ENCODE measurements around the gene TRAPPC2B. TPM values are rescaled to one million over a fixed set of nuclear protein-coding genes. Genes with fewer than 3 reads are reported as not detected.

The TRAPPC2B gene
- polyA plus RNA-seq (ENCODE audit: insufficient read length in 3 of 3): 10 to 100 TPM; 15.7 to 18.1 (median 17.8) TPM
- long read RNA-seq, donor 1, transcript TRAPPC2B-201 (2 exons, 732 nt): major isoform, 11 of 18 reads
- long read RNA-seq, donor 1, transcript TRAPPC2B-202 (1 exons, 1,743 nt): minor isoform, 7 of 18 reads
- long read RNA-seq, donor 1, partial matches to known transcripts: 0 of 18 reads
- long read RNA-seq, donor 1, other reads (novel, unspliced or antisense): 0 of 18 reads
- long read RNA-seq, donor 2, transcript TRAPPC2B-201 (2 exons, 732 nt): major isoform, 24 of 33 reads
- long read RNA-seq, donor 2, transcript TRAPPC2B-202 (1 exons, 1,743 nt): minor isoform, 9 of 33 reads
- long read RNA-seq, donor 2, partial matches to known transcripts: 0 of 33 reads
- long read RNA-seq, donor 2, other reads (novel, unspliced or antisense): 0 of 33 reads
- long read RNA-seq, donor 3, transcript TRAPPC2B-201 (2 exons, 732 nt): major isoform, 24 of 40 reads
- long read RNA-seq, donor 3, transcript TRAPPC2B-202 (1 exons, 1,743 nt): minor isoform, 16 of 40 reads
- long read RNA-seq, donor 3, partial matches to known transcripts: 0 of 40 reads
- long read RNA-seq, donor 3, other reads (novel, unspliced or antisense): 0 of 40 reads
- long read RNA-seq, donor 4, transcript TRAPPC2B-201 (2 exons, 732 nt): major isoform, 25 of 39 reads
- long read RNA-seq, donor 4, transcript TRAPPC2B-202 (1 exons, 1,743 nt): minor isoform, 14 of 39 reads
- long read RNA-seq, donor 4, partial matches to known transcripts: 0 of 39 reads
- long read RNA-seq, donor 4, other reads (novel, unspliced or antisense): 0 of 39 reads
- long read RNA-seq, donor 5, transcript TRAPPC2B-201 (2 exons, 732 nt): major isoform, 7 of 13 reads
- long read RNA-seq, donor 5, transcript TRAPPC2B-202 (1 exons, 1,743 nt): minor isoform, 6 of 13 reads
- long read RNA-seq, donor 5, partial matches to known transcripts: 0 of 13 reads
- long read RNA-seq, donor 5, other reads (novel, unspliced or antisense): 0 of 13 reads
- long read RNA-seq, donor 6, transcript TRAPPC2B-201 (2 exons, 732 nt): major isoform, 14 of 22 reads
- long read RNA-seq, donor 6, transcript TRAPPC2B-202 (1 exons, 1,743 nt): minor isoform, 8 of 22 reads
- long read RNA-seq, donor 6, partial matches to known transcripts: 0 of 22 reads
- long read RNA-seq, donor 6, other reads (novel, unspliced or antisense): 0 of 22 reads
- long read RNA-seq, donor 7, transcript TRAPPC2B-201 (2 exons, 732 nt): major isoform, 14 of 28 reads
- long read RNA-seq, donor 7, transcript TRAPPC2B-202 (1 exons, 1,743 nt): major isoform, 14 of 28 reads
- long read RNA-seq, donor 7, partial matches to known transcripts: 0 of 28 reads
- long read RNA-seq, donor 7, other reads (novel, unspliced or antisense): 0 of 28 reads
- long read RNA-seq, donor 8, transcript TRAPPC2B-202 (1 exons, 1,743 nt): minor isoform, 5 of 16 reads
- long read RNA-seq, donor 8, transcript TRAPPC2B-201 (2 exons, 732 nt): major isoform, 11 of 16 reads
- long read RNA-seq, donor 8, partial matches to known transcripts: 0 of 16 reads
- long read RNA-seq, donor 8, other reads (novel, unspliced or antisense): 0 of 16 reads
- long read RNA-seq, donor 9, transcript TRAPPC2B-202 (1 exons, 1,743 nt): major isoform, 17 of 32 reads
- long read RNA-seq, donor 9, transcript TRAPPC2B-201 (2 exons, 732 nt): minor isoform, 15 of 32 reads
- long read RNA-seq, donor 9, partial matches to known transcripts: 0 of 32 reads
- long read RNA-seq, donor 9, other reads (novel, unspliced or antisense): 0 of 32 reads
- long read RNA-seq, donor 10, transcript TRAPPC2B-201 (2 exons, 732 nt): major isoform, 14 of 22 reads
- long read RNA-seq, donor 10, transcript TRAPPC2B-202 (1 exons, 1,743 nt): minor isoform, 8 of 22 reads
- long read RNA-seq, donor 10, partial matches to known transcripts: 0 of 22 reads
- long read RNA-seq, donor 10, other reads (novel, unspliced or antisense): 0 of 22 reads
- long read RNA-seq, donor 11, transcript TRAPPC2B-202 (1 exons, 1,743 nt): minor isoform, 8 of 22 reads
- long read RNA-seq, donor 11, transcript TRAPPC2B-201 (2 exons, 732 nt): major isoform, 14 of 22 reads
- long read RNA-seq, donor 11, partial matches to known transcripts: 0 of 22 reads
- long read RNA-seq, donor 11, other reads (novel, unspliced or antisense): 0 of 22 reads
- long read RNA-seq, donor 12, transcript TRAPPC2B-201 (2 exons, 732 nt): major isoform, 26 of 40 reads
- long read RNA-seq, donor 12, transcript TRAPPC2B-202 (1 exons, 1,743 nt): minor isoform, 14 of 40 reads
- long read RNA-seq, donor 12, partial matches to known transcripts: 0 of 40 reads
- long read RNA-seq, donor 12, other reads (novel, unspliced or antisense): 0 of 40 reads
- long read RNA-seq, donor 13, transcript TRAPPC2B-202 (1 exons, 1,743 nt): major isoform, 9 of 13 reads
- long read RNA-seq, donor 13, partial matches to known transcripts: 0 of 13 reads
- long read RNA-seq, donor 13, other reads (novel, unspliced or antisense): 0 of 13 reads
- long read RNA-seq, donor 14, transcript TRAPPC2B-201 (2 exons, 732 nt): major isoform, 20 of 35 reads
- long read RNA-seq, donor 14, transcript TRAPPC2B-202 (1 exons, 1,743 nt): minor isoform, 15 of 35 reads
- long read RNA-seq, donor 14, partial matches to known transcripts: 0 of 35 reads
- long read RNA-seq, donor 14, other reads (novel, unspliced or antisense): 0 of 35 reads
- long read RNA-seq, donor 15, transcript TRAPPC2B-201 (2 exons, 732 nt): major isoform, 28 of 40 reads
- long read RNA-seq, donor 15, transcript TRAPPC2B-202 (1 exons, 1,743 nt): minor isoform, 12 of 40 reads
- long read RNA-seq, donor 15, partial matches to known transcripts: 0 of 40 reads
- long read RNA-seq, donor 15, other reads (novel, unspliced or antisense): 0 of 40 reads
- long read RNA-seq, donor 16, transcript TRAPPC2B-202 (1 exons, 1,743 nt): minor isoform, 20 of 45 reads
- long read RNA-seq, donor 16, transcript TRAPPC2B-201 (2 exons, 732 nt): major isoform, 25 of 45 reads
- long read RNA-seq, donor 16, partial matches to known transcripts: 0 of 45 reads
- long read RNA-seq, donor 16, other reads (novel, unspliced or antisense): 0 of 45 reads

- peak; percentile 99 for DNase-seq
Measured at GRCh38 chr19:57362997-57363687, at the start of gene TRAPPC2B, which contains the start of gene ZNF547. TSS of gene TRAPPC2B (plus strand) at chr19:57363551. CDS start at chr19:57364834, 1,283 bp downstream. TSS of gene ZNF547 (plus strand) at chr19:57363551. CDS start at chr19:57368556, 5,005 bp downstream.

- DNase-seq: no peak
Measured at GRCh38 chr19:57314146-57314545, 49.2 kb upstream of the TRAPPC2B start.

GRCh38 chr19:57317503-57317902 is 45.8 kb upstream of the TRAPPC2B start:
- DNase-seq: no peak

GRCh38 chr19:57319869-57320179 is 43.5 kb upstream of the TRAPPC2B start:
- DNase-seq: no peak

- DNase-seq: peak; percentile 96
Measured at GRCh38 chr19:57320180-57321084, 42.9 kb upstream of the TRAPPC2B start, which contains the start of gene ZNF543. TSS of gene ZNF543 (plus strand) at chr19:57320472. CDS start at chr19:57320854, 382 bp downstream.

GRCh38 chr19:57321116-57321515 is 42.2 kb upstream of the TRAPPC2B start:
- DNase-seq: no peak

GRCh38 chr19:57321751-57322150 is 41.6 kb upstream of the TRAPPC2B start:
- no peak for DNase-seq

GRCh38 chr19:57324992-57325391 is 38.4 kb upstream of the TRAPPC2B start:
- DNase-seq: no peak

GRCh38 chr19:57327993-57328392 is 35.4 kb upstream of the TRAPPC2B start:
- DNase-seq: no peak

- DNase-seq: no peak
Measured at GRCh38 chr19:57334191-57334590, 29.2 kb upstream of the TRAPPC2B start.

- no peak for DNase-seq
Measured at GRCh38 chr19:57338877-57339276, 24.5 kb upstream of the TRAPPC2B start.

GRCh38 chr19:57342582-57342981 is 20.8 kb upstream of the TRAPPC2B start:
- DNase-seq: no peak

GRCh38 chr19:57348136-57348535 is 15.2 kb upstream of the TRAPPC2B start:
- no peak for DNase-seq

GRCh38 chr19:57350877-57351805 is 12.2 kb upstream of the TRAPPC2B start, which contains the start of gene ZNF304:
TSS of gene ZNF304 (plus strand) at chr19:57351271. CDS start at chr19:57351665, 394 bp downstream.
- peak; percentile 95 for DNase-seq

GRCh38 chr19:57351867-57352266 is 11.5 kb upstream of the TRAPPC2B start:
- DNase-seq: no peak
